GM23338 (cell line): Measurements from ENCODE around the gene CPNE5. TPM values are rescaled to one million over a fixed set of nuclear protein-coding genes. Genes with fewer than 3 reads are reported as not detected.

Experiments used
- ATAC-seq: fragments of 200-7000 bp; cut with Tn5 transposase; 3 replicates; pipeline ENCODE4 v1.9.1; 2020
- DNase-seq: peaks from one replicate; pipeline ENCODE4 v3.0.0-alpha.2; 2015; ENCODE audit warnings: low spot score
- H2AFZ ChIP-seq: fragments of 200-600 bp; sonication (generic); 2 replicates; pipeline ENCODE4 v1.8.0; 2016; ENCODE audit warnings: antibody characterized with exemption, mild to moderate bottlenecking, moderate library complexity
- H3F3A ChIP-seq: fragments of 200-600 bp; sonication (generic); replicated peaks from 2 replicates; pipeline ENCODE4 v1.8.0; 2017; ENCODE audit warnings: antibody characterized with exemption, mixed run types, low read depth
- H3K27ac ChIP-seq: fragments of 200-600 bp; sonication (generic); 2 replicates; pipeline ENCODE4 v1.6.1; 2016; ENCODE audit warnings: low read depth
- H3K27me3 ChIP-seq: fragments of 200-600 bp; sonication (generic); 2 replicates; pipeline ENCODE4 v1.8.0; 2016; ENCODE audit warnings: mild to moderate bottlenecking, mixed run types, moderate library complexity; ENCODE audit not compliant: insufficient read depth
- H3K36me3 ChIP-seq: fragments of 200-600 bp; sonication (generic); 2 replicates; pipeline ENCODE4 v1.8.0; 2016; ENCODE audit warnings: mild to moderate bottlenecking; ENCODE audit not compliant: insufficient read depth
- H3K4me1 ChIP-seq: fragments of 200-600 bp; sonication (generic); 2 replicates; pipeline ENCODE4 v1.8.0; 2016; ENCODE audit warnings: mild to moderate bottlenecking, moderate library complexity; ENCODE audit not compliant: insufficient read depth
- H3K4me2 ChIP-seq: fragments of 200-600 bp; sonication (generic); 2 replicates; pipeline ENCODE4 v1.7.1; 2017; ENCODE audit warnings: mixed run types
- H3K4me3 ChIP-seq: fragments of 200-600 bp; sonication (generic); 2 replicates; pipeline ENCODE4 v1.6.1; 2016; ENCODE audit warnings: mixed run types
- H3K79me2 ChIP-seq: fragments of 200-600 bp; sonication (generic); replicated peaks from 2 replicates; pipeline ENCODE4 v1.8.0; 2017; ENCODE audit warnings: mild to moderate bottlenecking; ENCODE audit not compliant: insufficient read depth
- H3K9me2 ChIP-seq: fragments of 200-600 bp; sonication (generic); 2 replicates; pipeline ENCODE4 v1.8.0; 2017; ENCODE audit not compliant: insufficient read depth
- H4K20me1 ChIP-seq: fragments of 200-600 bp; sonication (generic); replicated peaks from 2 replicates; pipeline ENCODE4 v1.8.0; 2017; ENCODE audit warnings: mild to moderate bottlenecking; ENCODE audit not compliant: insufficient read depth
- H3K27ac Mint-ChIP-seq: 2 replicates; pipeline ENCODE4 v1.8.0; 2020; ENCODE audit warnings: inconsistent platforms, mild to moderate bottlenecking, moderate library complexity, mixed read lengths
- H3K27me3 Mint-ChIP-seq: 3 replicates; pipeline ENCODE4 v1.8.0; 2022; ENCODE audit warnings: low read depth, mild to moderate bottlenecking, moderate library complexity, mixed read lengths, inconsistent platforms; ENCODE audit not compliant: insufficient read depth, poor library complexity
- H3K36me3 Mint-ChIP-seq: 3 replicates; pipeline ENCODE4 v1.8.0; 2021; ENCODE audit warnings: low read depth, mild to moderate bottlenecking, inconsistent platforms, moderate library complexity, mixed read lengths
- H3K4me1 Mint-ChIP-seq: 3 replicates; pipeline ENCODE4 v1.8.0; 2020; ENCODE audit warnings: mild to moderate bottlenecking, inconsistent platforms, mixed read lengths
- H3K4me3 Mint-ChIP-seq: 3 replicates; pipeline ENCODE4 v1.8.0; 2021; ENCODE audit warnings: moderate library complexity, mild to moderate bottlenecking, inconsistent platforms, mixed read lengths
- H3K9me3 Mint-ChIP-seq: 3 replicates; pipeline ENCODE4 v1.8.0; 2020; ENCODE audit warnings: moderate library complexity, mild to moderate bottlenecking, inconsistent platforms, mixed read lengths
- JUNB ChIP-seq: IDR thresholded peaks from one replicate; pipeline ENCODE4 v1.6.1; 2016; ENCODE audit warnings: antibody characterized with exemption; ENCODE audit not compliant: unreplicated experiment
- POLR2AphosphoS5 ChIP-seq: IDR thresholded peaks from 2 replicates; pipeline ENCODE4 v1.6.1; 2016; ENCODE audit warnings: antibody characterized with exemption, low read depth
- STAT1 ChIP-seq: IDR thresholded peaks from one replicate; pipeline ENCODE4 v1.6.1; 2016; ENCODE audit warnings: antibody characterized with exemption; ENCODE audit not compliant: unreplicated experiment
- ZNF114 ChIP-seq: fragments of 250-450 bp; sonication (Bioruptor Pico); IDR thresholded peaks from 2 replicates; pipeline ENCODE4 v1.5.0; 2020; ENCODE audit warnings: mild to moderate bottlenecking, moderate library complexity
- polyA plus RNA-seq: library from polyadenylated mRNA; unstranded; fragments of >200 nt; fragmentation: Nextera tagmentation; extraction: Ambion mirVana; gene quantifications from 2 replicates; pipeline ENCODE4 v1.2.1, GENCODE V29; 2016
- total RNA-seq: library from RNA; depleted of rRNA; stranded (reverse); fragments of >200 nt; shearing (Covaris generic); gene quantifications from 2 replicates; pipeline ENCODE4 v1.2.3, GENCODE V29; 2014
- TF ChIP-seq, protein P1 (sequence below), 2 experiments: fragments of 200-600 bp in 1 of 2; sonication (generic) in 1 of 2; conservative IDR thresholded peaks; 2 replicates each; pipeline versions ENCODE4 v1.5.1 to v1.6.1; 2016 to 2017; ENCODE audit warnings: antibody characterized with exemption in 2 of 2, low read depth in 2 of 2, mild to moderate bottlenecking in 2 of 2, moderate library complexity in 1 of 2
- TF ChIP-seq, protein P2 (sequence below): IDR thresholded peaks from one replicate; pipeline ENCODE4 v1.6.1; 2018; ENCODE audit warnings: antibody characterized with exemption; ENCODE audit not compliant: unreplicated experiment
- TF ChIP-seq, protein P3 (sequence below): fragments of 250-450 bp; sonication (Bioruptor Pico); IDR thresholded peaks from 2 replicates; pipeline ENCODE4 v1.5.0; 2020; ENCODE audit warnings: mild to moderate bottlenecking, moderate library complexity

CPNE5 gene
- total and polyA plus RNA-seq, 2 experiments from 2014 or later, result 0.14 to 0.42 TPM

DNA sequence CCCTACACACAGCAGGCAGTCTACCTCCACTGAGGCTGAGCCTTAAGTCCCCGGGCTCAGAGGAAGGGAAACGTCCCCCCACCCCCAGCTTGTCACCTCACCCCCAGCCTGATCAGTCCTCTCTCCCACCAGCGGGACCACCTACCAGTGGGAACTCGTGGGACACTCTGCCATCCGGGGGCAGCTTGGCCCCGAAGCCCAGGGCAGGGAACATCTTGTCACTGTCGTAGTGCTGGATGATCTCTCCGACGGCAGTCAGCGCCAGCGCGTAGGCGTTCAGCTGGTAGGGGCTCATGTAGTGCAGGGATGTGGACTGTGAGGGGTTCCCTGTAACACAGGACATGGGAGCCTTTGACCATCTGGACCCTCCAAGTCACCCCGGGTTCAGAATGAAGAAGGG, 93.0 kb downstream of the CPNE5 start:
- no peak for ATAC-seq
- no peak for DNase-seq
- TF ChIP-seq, protein P1, sequence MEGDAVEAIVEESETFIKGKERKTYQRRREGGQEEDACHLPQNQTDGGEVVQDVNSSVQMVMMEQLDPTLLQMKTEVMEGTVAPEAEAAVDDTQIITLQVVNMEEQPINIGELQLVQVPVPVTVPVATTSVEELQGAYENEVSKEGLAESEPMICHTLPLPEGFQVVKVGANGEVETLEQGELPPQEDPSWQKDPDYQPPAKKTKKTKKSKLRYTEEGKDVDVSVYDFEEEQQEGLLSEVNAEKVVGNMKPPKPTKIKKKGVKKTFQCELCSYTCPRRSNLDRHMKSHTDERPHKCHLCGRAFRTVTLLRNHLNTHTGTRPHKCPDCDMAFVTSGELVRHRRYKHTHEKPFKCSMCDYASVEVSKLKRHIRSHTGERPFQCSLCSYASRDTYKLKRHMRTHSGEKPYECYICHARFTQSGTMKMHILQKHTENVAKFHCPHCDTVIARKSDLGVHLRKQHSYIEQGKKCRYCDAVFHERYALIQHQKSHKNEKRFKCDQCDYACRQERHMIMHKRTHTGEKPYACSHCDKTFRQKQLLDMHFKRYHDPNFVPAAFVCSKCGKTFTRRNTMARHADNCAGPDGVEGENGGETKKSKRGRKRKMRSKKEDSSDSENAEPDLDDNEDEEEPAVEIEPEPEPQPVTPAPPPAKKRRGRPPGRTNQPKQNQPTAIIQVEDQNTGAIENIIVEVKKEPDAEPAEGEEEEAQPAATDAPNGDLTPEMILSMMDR (conservative IDR thresholded peaks at IDR 0.05; ENCODE audit: low read depth in 2 of 2), result no peak
- TF ChIP-seq, protein P2, sequence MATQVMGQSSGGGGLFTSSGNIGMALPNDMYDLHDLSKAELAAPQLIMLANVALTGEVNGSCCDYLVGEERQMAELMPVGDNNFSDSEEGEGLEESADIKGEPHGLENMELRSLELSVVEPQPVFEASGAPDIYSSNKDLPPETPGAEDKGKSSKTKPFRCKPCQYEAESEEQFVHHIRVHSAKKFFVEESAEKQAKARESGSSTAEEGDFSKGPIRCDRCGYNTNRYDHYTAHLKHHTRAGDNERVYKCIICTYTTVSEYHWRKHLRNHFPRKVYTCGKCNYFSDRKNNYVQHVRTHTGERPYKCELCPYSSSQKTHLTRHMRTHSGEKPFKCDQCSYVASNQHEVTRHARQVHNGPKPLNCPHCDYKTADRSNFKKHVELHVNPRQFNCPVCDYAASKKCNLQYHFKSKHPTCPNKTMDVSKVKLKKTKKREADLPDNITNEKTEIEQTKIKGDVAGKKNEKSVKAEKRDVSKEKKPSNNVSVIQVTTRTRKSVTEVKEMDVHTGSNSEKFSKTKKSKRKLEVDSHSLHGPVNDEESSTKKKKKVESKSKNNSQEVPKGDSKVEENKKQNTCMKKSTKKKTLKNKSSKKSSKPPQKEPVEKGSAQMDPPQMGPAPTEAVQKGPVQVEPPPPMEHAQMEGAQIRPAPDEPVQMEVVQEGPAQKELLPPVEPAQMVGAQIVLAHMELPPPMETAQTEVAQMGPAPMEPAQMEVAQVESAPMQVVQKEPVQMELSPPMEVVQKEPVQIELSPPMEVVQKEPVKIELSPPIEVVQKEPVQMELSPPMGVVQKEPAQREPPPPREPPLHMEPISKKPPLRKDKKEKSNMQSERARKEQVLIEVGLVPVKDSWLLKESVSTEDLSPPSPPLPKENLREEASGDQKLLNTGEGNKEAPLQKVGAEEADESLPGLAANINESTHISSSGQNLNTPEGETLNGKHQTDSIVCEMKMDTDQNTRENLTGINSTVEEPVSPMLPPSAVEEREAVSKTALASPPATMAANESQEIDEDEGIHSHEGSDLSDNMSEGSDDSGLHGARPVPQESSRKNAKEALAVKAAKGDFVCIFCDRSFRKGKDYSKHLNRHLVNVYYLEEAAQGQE, result no peak
- TF ChIP-seq ZNF114 (CRISPR knock-in tag), result no peak
- TF ChIP-seq, protein P3, sequence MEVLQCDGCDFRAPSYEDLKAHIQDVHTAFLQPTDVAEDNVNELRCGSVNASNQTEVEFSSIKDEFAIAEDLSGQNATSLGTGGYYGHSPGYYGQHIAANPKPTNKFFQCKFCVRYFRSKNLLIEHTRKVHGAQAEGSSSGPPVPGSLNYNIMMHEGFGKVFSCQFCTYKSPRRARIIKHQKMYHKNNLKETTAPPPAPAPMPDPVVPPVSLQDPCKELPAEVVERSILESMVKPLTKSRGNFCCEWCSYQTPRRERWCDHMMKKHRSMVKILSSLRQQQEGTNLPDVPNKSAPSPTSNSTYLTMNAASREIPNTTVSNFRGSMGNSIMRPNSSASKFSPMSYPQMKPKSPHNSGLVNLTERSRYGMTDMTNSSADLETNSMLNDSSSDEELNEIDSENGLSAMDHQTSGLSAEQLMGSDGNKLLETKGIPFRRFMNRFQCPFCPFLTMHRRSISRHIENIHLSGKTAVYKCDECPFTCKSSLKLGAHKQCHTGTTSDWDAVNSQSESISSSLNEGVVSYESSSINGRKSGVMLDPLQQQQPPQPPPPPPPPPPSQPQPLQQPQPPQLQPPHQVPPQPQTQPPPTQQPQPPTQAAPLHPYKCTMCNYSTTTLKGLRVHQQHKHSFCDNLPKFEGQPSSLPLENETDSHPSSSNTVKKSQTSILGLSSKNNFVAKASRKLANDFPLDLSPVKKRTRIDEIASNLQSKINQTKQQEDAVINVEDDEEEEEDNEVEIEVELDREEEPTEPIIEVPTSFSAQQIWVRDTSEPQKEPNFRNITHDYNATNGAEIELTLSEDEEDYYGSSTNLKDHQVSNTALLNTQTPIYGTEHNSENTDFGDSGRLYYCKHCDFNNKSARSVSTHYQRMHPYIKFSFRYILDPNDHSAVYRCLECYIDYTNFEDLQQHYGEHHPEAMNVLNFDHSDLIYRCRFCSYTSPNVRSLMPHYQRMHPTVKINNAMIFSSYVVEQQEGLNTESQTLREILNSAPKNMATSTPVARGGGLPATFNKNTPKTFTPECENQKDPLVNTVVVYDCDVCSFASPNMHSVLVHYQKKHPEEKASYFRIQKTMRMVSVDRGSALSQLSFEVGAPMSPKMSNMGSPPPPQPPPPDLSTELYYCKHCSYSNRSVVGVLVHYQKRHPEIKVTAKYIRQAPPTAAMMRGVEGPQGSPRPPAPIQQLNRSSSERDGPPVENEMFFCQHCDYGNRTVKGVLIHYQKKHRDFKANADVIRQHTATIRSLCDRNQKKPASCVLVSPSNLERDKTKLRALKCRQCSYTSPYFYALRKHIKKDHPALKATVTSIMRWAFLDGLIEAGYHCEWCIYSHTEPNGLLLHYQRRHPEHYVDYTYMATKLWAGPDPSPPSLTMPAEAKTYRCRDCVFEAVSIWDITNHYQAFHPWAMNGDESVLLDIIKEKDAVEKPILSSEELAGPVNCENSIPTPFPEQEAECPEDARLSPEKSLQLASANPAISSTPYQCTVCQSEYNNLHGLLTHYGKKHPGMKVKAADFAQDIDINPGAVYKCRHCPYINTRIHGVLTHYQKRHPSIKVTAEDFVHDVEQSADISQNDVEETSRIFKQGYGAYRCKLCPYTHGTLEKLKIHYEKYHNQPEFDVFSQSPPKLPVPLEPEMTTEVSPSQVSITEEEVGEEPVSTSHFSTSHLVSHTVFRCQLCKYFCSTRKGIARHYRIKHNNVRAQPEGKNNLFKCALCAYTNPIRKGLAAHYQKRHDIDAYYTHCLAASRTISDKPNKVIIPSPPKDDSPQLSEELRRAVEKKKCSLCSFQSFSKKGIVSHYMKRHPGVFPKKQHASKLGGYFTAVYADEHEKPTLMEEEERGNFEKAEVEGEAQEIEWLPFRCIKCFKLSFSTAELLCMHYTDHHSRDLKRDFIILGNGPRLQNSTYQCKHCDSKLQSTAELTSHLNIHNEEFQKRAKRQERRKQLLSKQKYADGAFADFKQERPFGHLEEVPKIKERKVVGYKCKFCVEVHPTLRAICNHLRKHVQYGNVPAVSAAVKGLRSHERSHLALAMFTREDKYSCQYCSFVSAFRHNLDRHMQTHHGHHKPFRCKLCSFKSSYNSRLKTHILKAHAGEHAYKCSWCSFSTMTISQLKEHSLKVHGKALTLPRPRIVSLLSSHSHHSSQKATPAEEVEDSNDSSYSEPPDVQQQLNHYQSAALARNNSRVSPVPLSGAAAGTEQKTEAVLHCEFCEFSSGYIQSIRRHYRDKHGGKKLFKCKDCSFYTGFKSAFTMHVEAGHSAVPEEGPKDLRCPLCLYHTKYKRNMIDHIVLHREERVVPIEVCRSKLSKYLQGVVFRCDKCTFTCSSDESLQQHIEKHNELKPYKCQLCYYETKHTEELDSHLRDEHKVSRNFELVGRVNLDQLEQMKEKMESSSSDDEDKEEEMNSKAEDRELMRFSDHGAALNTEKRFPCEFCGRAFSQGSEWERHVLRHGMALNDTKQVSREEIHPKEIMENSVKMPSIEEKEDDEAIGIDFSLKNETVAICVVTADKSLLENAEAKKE (CRISPR knock-in tag), result no peak
- TF ChIP-seq STAT1, result no peak
- TF ChIP-seq JUNB, result no peak
- TF ChIP-seq POLR2AphosphoS5, result no peak
- Histone ChIP-seq H3F3A (no peaks in the 10 kb centered on the region), H3K9me2 (no peaks in the 10 kb centered on the region), H2AFZ (no peak overlapping the region), H4K20me1 (no peaks in the 10 kb centered on the region), H3K27me3 (no peaks in the 10 kb centered on the region), H3K4me1 (no peaks in the 10 kb centered on the region), H3K4me3 (no peak overlapping the region), H3K36me3 (no peaks in the 10 kb centered on the region), H3K27ac (no peak overlapping the region), H3K4me2 (no peak overlapping the region), H3K79me2 (no peaks in the 10 kb centered on the region)
- Mint-ChIP-seq H3K9me3 (peaks cover 11% of the 10 kb centered on the region; the same call in 2 of the 3 replicates), H3K4me1 (peaks cover 6% of the 10 kb centered on the region; the same call in 2 of the 3 replicates), H3K36me3 (no peaks in the 10 kb centered on the region), H3K27me3 (peaks cover 18% of the 10 kb centered on the region), H3K27ac (no peak overlapping the region), H3K4me3 (no peak overlapping the region)
